ENCODE data around the gene BEND3.
"Not testable (repeated sequence)": the region's sequence is repeated elsewhere in the genome, so short reads cannot be mapped to it uniquely, and the experiment has no call there.

BEND3 gene

DNA sequence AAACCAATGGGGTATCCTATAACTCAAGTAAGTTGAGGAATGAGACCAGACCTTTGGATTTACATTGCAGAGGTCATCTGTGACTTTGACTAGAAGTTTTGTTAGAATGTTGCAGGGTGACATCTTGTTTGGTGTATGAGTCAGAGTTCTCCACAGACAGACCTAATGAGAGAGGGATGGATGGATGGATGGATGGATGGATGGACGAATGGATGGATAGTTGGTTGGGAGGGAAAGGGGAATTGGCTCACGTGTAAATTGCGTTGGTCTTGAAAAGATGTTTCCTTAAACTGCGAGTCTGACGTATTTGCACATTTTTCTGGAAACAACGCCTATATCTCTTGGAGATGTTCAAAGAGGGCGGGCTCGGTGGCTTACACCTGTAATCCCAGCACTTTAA is 88.3 kb downstream of the BEND3 start:
- no peak for DNase-seq

DNA sequence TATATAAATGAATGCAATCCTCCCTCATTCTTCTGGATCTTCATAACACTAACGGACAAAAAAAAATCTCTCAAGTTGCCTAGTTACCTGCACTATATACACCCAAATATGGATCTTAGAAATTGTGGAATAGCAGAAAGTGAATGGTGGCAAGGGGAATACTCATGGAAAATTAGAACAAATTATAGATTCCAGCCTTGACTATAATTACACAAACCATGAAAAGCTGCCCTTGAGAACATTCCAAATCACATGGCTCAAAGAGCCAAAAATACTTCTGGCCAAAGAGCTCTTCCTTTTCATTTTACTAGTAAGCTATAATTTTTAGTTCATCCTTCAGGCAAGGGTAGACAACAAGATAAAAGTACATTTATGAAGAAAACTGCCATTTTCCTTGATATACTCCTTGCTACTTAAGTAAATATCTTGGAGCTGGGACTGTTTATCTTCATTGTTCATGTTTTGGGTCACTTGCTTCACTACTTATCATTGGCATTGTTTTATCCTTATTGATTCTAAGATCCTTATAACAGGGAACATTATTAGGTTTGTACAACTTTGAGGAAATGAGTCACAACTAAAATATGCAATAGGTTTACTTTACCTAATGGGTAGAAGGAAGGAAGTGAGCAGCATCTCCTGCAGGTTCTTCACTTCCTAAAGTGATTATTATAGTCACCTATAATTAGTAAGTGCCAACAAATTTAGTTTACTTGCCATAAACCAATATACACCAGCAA is 93.7 kb downstream of the BEND3 start:
- DNase-seq: no peak

- DNase-seq: no peak
Observed at GRCh38 chr6:107020239-107020638, 95.1 kb downstream of the BEND3 start.

DNA sequence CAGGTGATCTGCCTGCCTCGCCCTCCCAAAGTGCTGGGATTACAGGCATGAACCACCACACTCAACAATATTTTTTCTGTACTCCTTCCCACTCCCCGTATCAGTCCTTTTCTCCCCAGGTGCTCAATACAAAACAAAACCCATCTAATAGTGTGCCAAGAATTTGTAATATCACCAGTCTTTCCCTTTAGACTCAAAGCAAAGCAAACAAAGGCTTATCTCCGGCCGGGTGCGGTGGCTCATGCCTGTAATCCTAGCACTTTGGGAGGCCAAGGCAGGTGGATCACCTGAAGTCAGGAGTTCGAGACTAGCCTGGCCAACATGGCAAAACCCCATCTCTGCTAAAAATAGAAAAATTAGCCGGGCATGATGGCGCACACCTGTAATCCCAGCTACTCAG is 95.7 kb downstream of the BEND3 start:
- not testable (repeated sequence) for DNase-seq

DNA sequence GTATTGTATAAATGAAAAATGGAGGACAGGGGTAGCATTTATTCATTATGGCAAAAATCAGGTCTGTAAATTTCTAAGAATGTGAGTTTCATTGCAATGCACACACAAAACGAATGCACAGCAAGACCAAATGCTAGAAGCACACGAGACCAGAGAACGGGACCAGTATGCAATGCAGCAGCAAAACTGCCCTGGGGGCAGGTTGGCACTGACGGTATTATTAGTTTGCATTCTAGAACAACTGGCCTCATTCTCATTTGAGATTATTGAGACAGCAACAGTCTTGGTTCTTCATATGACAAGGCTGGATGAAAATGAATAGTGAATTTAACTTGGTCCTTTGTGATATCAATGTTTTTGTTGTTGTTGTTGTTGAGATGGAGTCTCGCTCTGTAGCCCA is 96.3 kb downstream of the BEND3 start:
- no peak for DNase-seq

Measured in T1000 (cell line).